GM20000 (cell line): ENCODE results near the gene TAF12.

Source experiments
- DNase-seq: peaks from one replicate; pipeline ENCODE4 v3.0.0; 2012; ENCODE audit warnings: low spot score
- TF ChIP-seq, protein P1 (sequence below): IDR thresholded peaks from 2 replicates; pipeline ENCODE4 v1.5.1; 2012; ENCODE audit warnings: mild to moderate bottlenecking, control low read depth; ENCODE audit errors: extremely low read depth, missing control alignments

Gene TAF12

DNA sequence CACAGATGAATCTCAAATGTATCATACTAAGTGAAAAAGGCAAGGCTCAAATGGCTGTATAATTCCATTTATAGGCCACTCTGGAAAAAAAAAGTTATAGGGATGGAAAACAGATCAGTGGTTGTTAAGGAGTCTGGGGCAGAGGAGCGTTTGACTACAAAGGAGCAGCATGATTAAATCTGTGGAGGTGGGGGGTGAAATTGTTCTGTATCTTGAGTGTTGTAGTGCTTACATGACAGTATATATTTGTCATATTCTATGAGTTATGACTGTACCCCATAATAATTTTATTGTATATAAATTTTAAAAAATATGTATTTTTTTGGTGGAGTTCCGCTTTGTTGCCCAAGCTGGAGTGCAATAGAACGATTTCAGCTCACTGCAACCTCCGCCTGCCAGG lies 10.3 kb downstream of the TAF12 start:
- DNase-seq: no peak
- TF ChIP-seq, protein P1, sequence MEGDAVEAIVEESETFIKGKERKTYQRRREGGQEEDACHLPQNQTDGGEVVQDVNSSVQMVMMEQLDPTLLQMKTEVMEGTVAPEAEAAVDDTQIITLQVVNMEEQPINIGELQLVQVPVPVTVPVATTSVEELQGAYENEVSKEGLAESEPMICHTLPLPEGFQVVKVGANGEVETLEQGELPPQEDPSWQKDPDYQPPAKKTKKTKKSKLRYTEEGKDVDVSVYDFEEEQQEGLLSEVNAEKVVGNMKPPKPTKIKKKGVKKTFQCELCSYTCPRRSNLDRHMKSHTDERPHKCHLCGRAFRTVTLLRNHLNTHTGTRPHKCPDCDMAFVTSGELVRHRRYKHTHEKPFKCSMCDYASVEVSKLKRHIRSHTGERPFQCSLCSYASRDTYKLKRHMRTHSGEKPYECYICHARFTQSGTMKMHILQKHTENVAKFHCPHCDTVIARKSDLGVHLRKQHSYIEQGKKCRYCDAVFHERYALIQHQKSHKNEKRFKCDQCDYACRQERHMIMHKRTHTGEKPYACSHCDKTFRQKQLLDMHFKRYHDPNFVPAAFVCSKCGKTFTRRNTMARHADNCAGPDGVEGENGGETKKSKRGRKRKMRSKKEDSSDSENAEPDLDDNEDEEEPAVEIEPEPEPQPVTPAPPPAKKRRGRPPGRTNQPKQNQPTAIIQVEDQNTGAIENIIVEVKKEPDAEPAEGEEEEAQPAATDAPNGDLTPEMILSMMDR: no peak

DNA sequence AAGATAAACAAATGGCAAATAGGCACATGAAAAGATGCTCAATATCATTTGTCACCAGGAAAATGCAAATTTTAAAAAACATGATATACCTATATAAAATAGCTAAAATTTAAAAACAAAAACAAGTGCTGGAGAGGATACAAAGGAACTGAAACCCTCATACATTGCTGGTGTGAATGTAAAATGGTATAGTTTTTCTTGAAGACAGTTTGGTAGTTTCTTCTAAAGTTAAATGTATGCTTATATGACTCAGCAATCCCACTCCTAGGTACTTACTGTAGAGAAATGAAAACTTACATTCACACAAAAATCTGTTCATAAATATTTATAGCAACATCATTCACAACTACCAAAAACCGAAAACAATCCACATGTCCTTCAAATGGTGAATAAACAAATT lies 11.2 kb downstream of the TAF12 start:
- TF ChIP-seq, protein P1: no peak
- peak; percentile 22 for DNase-seq

DNA sequence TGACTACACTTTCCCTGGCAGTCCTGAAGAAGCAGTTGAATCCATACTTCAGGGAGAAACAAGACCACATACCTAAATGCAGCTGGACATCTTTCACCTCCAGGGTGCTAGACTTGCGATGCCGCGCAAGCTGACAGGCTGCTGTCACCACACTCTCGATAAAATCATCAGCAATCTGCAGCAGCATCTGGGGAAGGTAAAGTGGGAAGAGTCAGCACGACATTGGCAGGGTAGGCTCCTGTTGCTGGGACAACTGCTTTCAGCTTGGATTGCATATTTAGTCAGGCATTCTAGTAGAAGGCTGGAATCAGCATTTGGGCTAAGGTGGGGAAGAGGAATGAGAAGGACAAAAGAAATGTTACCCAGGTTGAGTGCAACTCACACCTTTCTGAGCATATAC lies 29.7 kb downstream of the TAF12 start:
- TF ChIP-seq, protein P1: no peak
- DNase-seq: no peak

DNA sequence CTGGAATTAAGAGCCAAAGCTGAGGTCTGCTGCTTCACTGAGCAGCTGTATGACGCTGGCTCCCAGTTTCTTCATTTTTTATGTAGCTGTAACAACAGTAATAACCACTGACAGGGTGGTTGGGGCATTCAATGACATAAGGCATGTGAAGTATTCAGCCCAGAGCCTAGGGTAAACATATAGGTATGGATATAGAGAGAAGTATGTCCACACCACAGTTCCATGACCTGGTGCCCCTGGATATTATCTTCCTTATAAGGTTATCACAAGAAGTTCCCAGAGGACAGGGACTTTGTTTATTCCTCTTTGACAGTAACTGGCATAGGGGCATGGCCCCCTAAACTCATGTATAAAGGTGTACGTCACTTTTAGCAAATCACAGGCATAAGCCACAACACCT lies 36.1 kb downstream of the TAF12 start:
- no peak for DNase-seq
- TF ChIP-seq, protein P1: no peak

DNA sequence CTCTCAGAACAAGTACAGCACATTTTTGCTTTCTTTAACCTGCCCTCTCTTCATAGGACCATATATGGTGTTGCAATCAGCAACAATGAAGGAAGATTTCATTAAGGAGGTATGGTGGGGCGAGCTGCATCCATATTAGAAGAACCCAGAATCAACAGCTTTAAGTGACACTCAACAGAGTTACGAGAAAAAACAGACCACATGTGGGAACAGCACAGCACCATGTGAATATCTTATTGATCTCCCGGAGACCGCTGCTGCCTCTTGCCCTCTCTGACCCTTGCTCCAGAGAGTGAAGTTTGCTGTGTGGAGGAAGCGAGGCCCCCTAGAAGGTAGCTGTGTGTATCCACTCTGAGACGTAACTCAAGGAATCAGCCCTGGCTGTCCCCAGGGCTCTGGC lies 37.9 kb downstream of the TAF12 start:
- TF ChIP-seq, protein P1: no peak
- no peak for DNase-seq

DNA sequence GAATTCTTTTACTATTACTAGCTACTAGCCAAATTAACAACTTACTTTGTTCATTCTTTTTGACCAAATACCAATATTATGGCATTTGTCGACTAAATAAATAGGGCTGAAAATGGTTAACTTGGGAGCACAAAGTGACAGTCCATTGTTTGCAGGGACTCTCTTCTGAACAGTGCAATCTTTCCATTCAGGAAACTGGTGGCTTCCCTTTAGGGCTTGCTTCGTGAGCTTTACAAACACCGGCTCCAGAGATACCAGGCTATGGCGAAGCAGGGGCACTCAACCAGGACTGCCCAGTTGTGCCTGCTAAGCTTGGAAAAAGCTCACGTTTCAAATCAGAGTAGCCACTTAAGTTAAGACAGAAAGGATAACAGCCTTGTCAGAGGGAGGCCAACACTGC lies 38.5 kb downstream of the TAF12 start:
- TF ChIP-seq, protein P1: no peak
- no peak for DNase-seq

DNA sequence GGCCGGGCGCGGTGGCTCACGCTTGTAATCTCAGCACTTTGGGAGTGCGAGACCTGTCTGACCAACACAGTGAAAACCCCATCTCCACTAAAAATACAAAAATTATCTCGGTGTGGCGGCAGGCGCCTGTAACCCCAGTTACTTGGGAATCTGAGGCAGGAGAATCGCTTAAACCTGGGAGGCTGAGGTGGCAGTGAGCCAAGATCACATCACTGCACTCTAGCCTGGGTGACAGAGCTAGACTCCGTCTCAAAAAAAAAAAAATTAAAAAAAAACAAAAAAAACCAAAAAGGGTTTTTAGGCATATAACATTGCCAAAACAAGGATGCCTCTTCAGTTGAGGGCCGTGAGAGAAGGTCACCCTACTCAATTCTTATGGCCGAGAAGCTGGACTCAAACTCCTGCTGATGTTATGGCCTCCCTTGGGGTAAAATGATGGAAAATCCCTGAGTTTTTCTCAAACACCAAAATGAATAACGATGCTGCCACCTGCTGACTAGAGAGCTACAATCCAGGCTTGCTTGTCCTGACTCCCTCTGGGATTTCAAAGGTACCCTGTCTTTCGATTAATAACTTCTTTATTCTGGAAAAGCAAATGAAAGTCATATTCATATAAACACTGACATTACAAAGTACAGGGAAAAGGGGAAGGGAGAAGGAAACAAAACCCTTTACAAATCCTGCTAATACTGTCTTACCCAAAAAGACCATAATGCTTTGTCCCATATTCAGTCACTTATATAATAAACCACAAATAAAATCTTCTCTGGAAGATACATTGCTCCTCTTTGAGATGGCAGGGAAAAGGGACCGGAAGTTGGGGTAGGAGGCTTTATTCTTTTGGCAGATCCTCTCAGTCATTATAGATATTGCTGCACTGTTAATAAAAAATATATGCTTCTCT lies 40.1 kb downstream of the TAF12 start:
- peak; percentile 54 for DNase-seq
- TF ChIP-seq, protein P1: peak; percentile 60
